Sigmoid colon (tissue), 4 donors: ENCODE measurements around the gene FABP7.

ENCODE experiments used
- CTCF ChIP-seq, 4 experiments: fragments of 450-650 bp in 3 of 4; fragments of 200-600 bp in 1 of 4; IDR thresholded peaks; one replicate each; pipeline ENCODE4 v1.5.1; 2016 to 2019; ENCODE audit warnings: antibody characterized with exemption in 4 of 4, mild to moderate bottlenecking in 3 of 4, moderate library complexity in 2 of 4
- EP300 ChIP-seq, 4 donors: sonication (generic); formaldehyde crosslinking; IDR thresholded peaks; one replicate each; pipeline ENCODE4 v1.6.1; 2017; ENCODE audit warnings: antibody characterized with exemption in 4 of 4
- POLR2A ChIP-seq, 2 donors: fragments of 450-650 bp; IDR thresholded peaks; one replicate each; pipeline ENCODE4 v1.6.1; 2016; ENCODE audit warnings: antibody characterized with exemption in 2 of 2, mild to moderate bottlenecking in 2 of 2, moderate library complexity in 2 of 2
- POLR2AphosphoS5 ChIP-seq, 4 donors: sonication (generic); formaldehyde crosslinking; IDR thresholded peaks; one replicate each; pipeline ENCODE4 v1.6.1; 2017; ENCODE audit warnings: antibody characterized with exemption in 4 of 4

GRCh38 chr6:122780114-122780513 lies 598 bp downstream of the FABP7 start:
- TF ChIP-seq CTCF (IDR thresholded peaks at IDR 0.05) (no peak), POLR2A (IDR thresholded peaks at IDR 0.05) (no peak), POLR2AphosphoS5 (IDR thresholded peaks at IDR 0.05) (no peak), EP300 (IDR thresholded peaks at IDR 0.05) (no peak)
